Caco-2 (cell line): ENCODE measurements around the gene CEACAM18. TPM values are rescaled to one million over a fixed set of nuclear protein-coding genes. Genes with fewer than 3 reads are reported as not detected.

Experiments used
- BruUV-seq: library from RNA; stranded (reverse); fragments of 400-500 nt; replicated peaks from 2 replicates; lab custom pipeline; 2021; lab: Mats Ljungman, UMichigan
- CTCF ChIA-PET: fragments of 300-600 bp; sonication (Branson Sonifier 250); formaldehyde crosslinking; loops from one replicate; lab custom pipeline; 2022; ENCODE audit warnings: antibody characterized with exemption; lab: Charles Lee
- POLR2A ChIA-PET: fragments of 300-600 bp; sonication (Branson Sonifier 250); formaldehyde crosslinking; loops from one replicate; lab custom pipeline; 2022; ENCODE audit warnings: antibody characterized with exemption; lab: Charles Lee
- DNase-seq, 2 experiments: peaks; one replicate each; pipeline versions ENCODE4 v3.0.0 to v3.0.0-alpha.2; 2020 to 2022
- H3K27me3 ChIP-seq: replicated peaks from 2 replicates; pipeline ENCODE4 v1.6.0; 2011; ENCODE audit warnings: low read length; ENCODE audit not compliant: control insufficient read depth, insufficient read depth
- H3K36me3 ChIP-seq: 2 replicates; pipeline ENCODE4 v1.5.1; 2011; ENCODE audit warnings: low read length; ENCODE audit not compliant: control insufficient read depth, insufficient read depth
- H3K4me1 ChIP-seq: fragments of 250-450 bp; sonication (Bioruptor Pico); 2 replicates; pipeline ENCODE4 v1.5.1; 2020; ENCODE audit warnings: mild to moderate bottlenecking
- H3K4me3 ChIP-seq: 2 replicates; pipeline ENCODE4 v1.5.1; 2011; ENCODE audit warnings: low read depth, mild to moderate bottlenecking, control low read depth, low read length
- H3K9me3 ChIP-seq: fragments of 250-450 bp; sonication (Bioruptor Pico); 2 replicates; pipeline ENCODE4 v1.5.1; 2020; ENCODE audit warnings: mild to moderate bottlenecking, moderate library complexity
- H3K27ac Mint-ChIP-seq: one replicate; pipeline ENCODE4 v1.8.0; 2022; ENCODE audit warnings: mixed read lengths; ENCODE audit not compliant: unreplicated experiment
- H3K27me3 Mint-ChIP-seq: one replicate; pipeline ENCODE4 v1.8.0; 2022; ENCODE audit warnings: mixed read lengths; ENCODE audit not compliant: insufficient read depth, unreplicated experiment
- H3K36me3 Mint-ChIP-seq: one replicate; pipeline ENCODE4 v1.8.0; 2022; ENCODE audit warnings: mild to moderate bottlenecking, mixed read lengths; ENCODE audit not compliant: insufficient read depth, unreplicated experiment
- H3K4me1 Mint-ChIP-seq: one replicate; pipeline ENCODE4 v1.8.0; 2022; ENCODE audit warnings: low read depth, mixed read lengths; ENCODE audit not compliant: unreplicated experiment
- H3K4me3 Mint-ChIP-seq: one replicate; pipeline ENCODE4 v1.8.0; 2022; ENCODE audit warnings: mild to moderate bottlenecking, moderate library complexity, mixed read lengths; ENCODE audit not compliant: unreplicated experiment
- H3K9me3 Mint-ChIP-seq: one replicate; pipeline ENCODE4 v1.8.0; 2022; ENCODE audit warnings: mixed read lengths; ENCODE audit not compliant: unreplicated experiment
- intact Hi-C: fragments of 100-400 bp; cut with micrococcal nuclease; formaldehyde crosslinking; loops from one replicate; pipeline ENCODE4 v1.10.0; 2022; ENCODE audit not compliant: unreplicated experiment
- total RNA-seq: library from RNA; stranded (reverse); gene quantifications from 2 replicates; pipeline ENCODE4 v1.2.3, GENCODE V29; 2022
- TF ChIP-seq, protein P1 (sequence below), 2 experiments: fragments of 200-600 bp in 1 of 2; IDR thresholded peaks; 1 replicate in 1 of 2; 2 replicates in 1 of 2; pipeline versions ENCODE4 v1.5.1 to v1.8.0; 2011 to 2022; ENCODE audit warnings: antibody characterized with exemption in 1 of 2, control low read depth in 1 of 2, inconsistent platforms in 1 of 2, low read depth in 1 of 2, low read length in 1 of 2, mild to moderate bottlenecking in 1 of 2, moderate library complexity in 1 of 2; ENCODE audit not compliant: insufficient read depth in 1 of 2, severe bottlenecking in 1 of 2, unreplicated experiment in 1 of 2

CEACAM18 gene
- total RNA-seq, 1 experiment from 2014 or later, result not detected

DNA sequence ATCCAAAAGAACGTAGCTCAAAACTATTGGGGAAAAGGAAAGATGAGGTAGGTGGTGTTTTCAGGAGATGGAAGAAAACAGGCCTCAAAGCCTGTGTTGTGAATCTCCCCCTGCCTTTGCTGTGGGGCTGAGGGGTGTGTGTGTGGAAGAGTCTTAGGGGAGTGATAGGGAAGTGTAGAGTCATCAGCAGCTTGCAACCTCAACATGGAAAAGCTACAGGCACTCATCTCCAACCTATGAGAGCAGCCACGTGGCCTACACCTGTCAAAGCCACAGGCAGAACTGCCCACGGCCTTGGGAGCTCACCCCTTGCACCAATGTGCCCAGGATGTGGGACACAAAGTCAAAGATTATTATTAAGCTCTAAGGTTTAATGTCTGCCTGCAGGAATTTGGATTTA lies 27.6 kb downstream of the CEACAM18 start:
- Histone ChIP-seq H3K4me3 (no peak overlapping the region), H3K36me3 (no peaks in the 10 kb centered on the region), H3K9me3 (no peaks in the 10 kb centered on the region), H3K27me3 (no peaks in the 10 kb centered on the region), H3K4me1 (peaks cover 8% of the 10 kb centered on the region)
- POLR2A ChIA-PET, result no interaction called here
- intact Hi-C loops, result no loop called here
- Mint-ChIP-seq H3K9me3 (peaks cover 13% of the 10 kb centered on the region), H3K4me1 (no peaks in the 10 kb centered on the region), H3K36me3 (no peaks in the 10 kb centered on the region), H3K4me3 (no peak overlapping the region), H3K27me3 (peaks cover 3% of the 10 kb centered on the region), H3K27ac (no peak overlapping the region)
- DNase-seq, result no peak
- BruUV-seq, result no TSS peak
- TF ChIP-seq, protein P1, sequence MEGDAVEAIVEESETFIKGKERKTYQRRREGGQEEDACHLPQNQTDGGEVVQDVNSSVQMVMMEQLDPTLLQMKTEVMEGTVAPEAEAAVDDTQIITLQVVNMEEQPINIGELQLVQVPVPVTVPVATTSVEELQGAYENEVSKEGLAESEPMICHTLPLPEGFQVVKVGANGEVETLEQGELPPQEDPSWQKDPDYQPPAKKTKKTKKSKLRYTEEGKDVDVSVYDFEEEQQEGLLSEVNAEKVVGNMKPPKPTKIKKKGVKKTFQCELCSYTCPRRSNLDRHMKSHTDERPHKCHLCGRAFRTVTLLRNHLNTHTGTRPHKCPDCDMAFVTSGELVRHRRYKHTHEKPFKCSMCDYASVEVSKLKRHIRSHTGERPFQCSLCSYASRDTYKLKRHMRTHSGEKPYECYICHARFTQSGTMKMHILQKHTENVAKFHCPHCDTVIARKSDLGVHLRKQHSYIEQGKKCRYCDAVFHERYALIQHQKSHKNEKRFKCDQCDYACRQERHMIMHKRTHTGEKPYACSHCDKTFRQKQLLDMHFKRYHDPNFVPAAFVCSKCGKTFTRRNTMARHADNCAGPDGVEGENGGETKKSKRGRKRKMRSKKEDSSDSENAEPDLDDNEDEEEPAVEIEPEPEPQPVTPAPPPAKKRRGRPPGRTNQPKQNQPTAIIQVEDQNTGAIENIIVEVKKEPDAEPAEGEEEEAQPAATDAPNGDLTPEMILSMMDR (IDR thresholded peaks at IDR 0.05; ENCODE audit: insufficient read depth in 1 of 2, low read depth in 1 of 2, low read length in 1 of 2, severe bottlenecking in 1 of 2, unreplicated experiment in 1 of 2), result no peak
- CTCF ChIA-PET, result no interaction called here

DNA sequence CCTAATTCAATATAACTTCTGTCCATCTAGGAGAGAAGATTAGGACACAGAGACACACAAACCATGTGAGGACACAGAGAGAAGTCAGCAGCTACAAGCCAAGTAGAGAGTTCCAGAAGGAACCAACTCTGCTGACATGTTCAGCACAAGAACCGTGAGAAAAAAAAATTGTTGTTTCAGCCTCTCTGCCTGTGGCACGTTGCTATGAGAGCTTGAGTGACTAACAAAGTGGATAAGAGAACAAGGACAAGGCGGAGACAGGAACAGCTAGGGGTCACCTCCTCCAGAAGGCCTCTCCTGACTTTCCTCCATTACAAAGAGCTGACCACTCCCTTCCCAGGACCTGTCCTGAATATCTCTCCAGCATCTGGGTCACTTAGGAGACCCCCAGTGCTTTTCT lies 28.9 kb downstream of the CEACAM18 start:
- no peaks in the 10 kb centered on the region for H3K4me1 Mint-ChIP-seq
- intact Hi-C loops, result no loop called here
- Histone ChIP-seq H3K4me1 (peaks cover 8% of the 10 kb centered on the region), H3K36me3 (no peaks in the 10 kb centered on the region), H3K9me3 (no peaks in the 10 kb centered on the region), H3K27me3 (no peaks in the 10 kb centered on the region), H3K4me3 (no peak overlapping the region)
- peaks cover 13% of the 10 kb centered on the region for H3K9me3 Mint-ChIP-seq
- ChIA-PET CTCF (no interaction called here), POLR2A (no interaction called here)
- no TSS peak for BruUV-seq
- no peak overlapping the region for H3K27ac Mint-ChIP-seq
- TF ChIP-seq, protein P1 (IDR thresholded peaks at IDR 0.05; ENCODE audit: insufficient read depth in 1 of 2, low read depth in 1 of 2, low read length in 1 of 2, severe bottlenecking in 1 of 2, unreplicated experiment in 1 of 2), result no peak
- DNase-seq, result no peak
- no peaks in the 10 kb centered on the region for H3K36me3 Mint-ChIP-seq
- H3K4me3 Mint-ChIP-seq, result no peak overlapping the region
- peaks cover 5% of the 10 kb centered on the region for H3K27me3 Mint-ChIP-seq

DNA sequence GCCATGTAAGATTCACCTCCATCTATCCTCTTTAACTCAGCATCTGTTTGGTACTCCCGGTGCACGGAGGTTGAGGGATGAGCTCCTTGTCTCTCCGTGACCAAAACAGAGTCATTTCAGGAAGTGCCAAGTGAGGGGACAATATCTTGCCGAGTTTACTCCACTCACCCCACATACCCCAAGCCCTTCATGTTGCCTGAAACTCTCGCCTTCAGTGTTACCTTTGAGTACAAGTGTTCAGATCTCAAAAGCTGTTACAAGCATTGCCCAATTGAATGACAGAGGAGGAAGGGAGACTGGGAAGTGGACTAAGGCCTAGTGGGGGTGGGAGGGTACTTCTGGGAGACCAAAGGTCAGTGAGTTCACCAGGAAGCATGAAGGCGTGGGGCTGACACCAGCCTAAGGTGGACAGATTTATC lies 29.3 kb downstream of the CEACAM18 start:
- Histone ChIP-seq H3K4me1 (peaks cover 8% of the 10 kb centered on the region), H3K27me3 (no peaks in the 10 kb centered on the region), H3K9me3 (no peaks in the 10 kb centered on the region), H3K36me3 (no peaks in the 10 kb centered on the region), H3K4me3 (no peak overlapping the region)
- no peak overlapping the region for H3K4me3 Mint-ChIP-seq
- ChIA-PET POLR2A (no interaction called here), CTCF (no interaction called here)
- no peaks in the 10 kb centered on the region for H3K4me1 Mint-ChIP-seq
- peaks cover 13% of the 10 kb centered on the region for H3K9me3 Mint-ChIP-seq
- no peaks in the 10 kb centered on the region for H3K36me3 Mint-ChIP-seq
- no TSS peak for BruUV-seq
- no peak overlapping the region for H3K27ac Mint-ChIP-seq
- DNase-seq, result no peak
- TF ChIP-seq, protein P1 (IDR thresholded peaks at IDR 0.05; ENCODE audit: insufficient read depth in 1 of 2, low read depth in 1 of 2, low read length in 1 of 2, severe bottlenecking in 1 of 2, unreplicated experiment in 1 of 2), result no peak
- intact Hi-C loops, result no loop called here
- peaks cover 5% of the 10 kb centered on the region for H3K27me3 Mint-ChIP-seq
